Chondrocyte (in vitro differentiated cells): ENCODE results near the gene RASA2. TPM values are rescaled to one million over a fixed set of nuclear protein-coding genes. Genes with fewer than 3 reads are reported as not detected.
A peak's percentile ranks its signal among the peaks of the same experiment; 100 is the strongest.

Experiments
- DNase-seq: peaks from one replicate; pipeline ENCODE4 v3.0.0; 2021; ENCODE audit warnings: mixed read lengths, low spot score
- H3K27ac Mint-ChIP-seq: one replicate; pipeline ENCODE4 v1.8.0; 2021; ENCODE audit warnings: mild to moderate bottlenecking, moderate library complexity, mixed read lengths; ENCODE audit not compliant: unreplicated experiment
- H3K27me3 Mint-ChIP-seq: 2 replicates; pipeline ENCODE4 v1.8.0; 2021; ENCODE audit warnings: low read depth, mixed read lengths
- H3K36me3 Mint-ChIP-seq: 2 replicates; pipeline ENCODE4 v1.8.0; 2021; ENCODE audit warnings: low read depth, mixed read lengths
- H3K4me1 Mint-ChIP-seq: 2 replicates; pipeline ENCODE4 v1.8.0; 2021; ENCODE audit warnings: low read depth, mild to moderate bottlenecking, mixed read lengths
- H3K4me3 Mint-ChIP-seq: one replicate; pipeline ENCODE4 v1.8.0; 2021; ENCODE audit warnings: mild to moderate bottlenecking, moderate library complexity, mixed read lengths; ENCODE audit not compliant: unreplicated experiment
- H3K9me3 Mint-ChIP-seq: 2 replicates; pipeline ENCODE4 v1.8.0; 2021; ENCODE audit warnings: low read depth, mixed read lengths
- total RNA-seq: library from RNA; stranded (reverse); gene quantifications from 3 replicates; pipeline ENCODE4 v1.2.1, GENCODE V29; 2021
- TF ChIP-seq, protein P1 (sequence below): fragments of 200-600 bp; sonication (generic); IDR thresholded peaks from 2 replicates; pipeline ENCODE4 v1.5.0; 2021; ENCODE audit warnings: antibody characterized with exemption, mild to moderate bottlenecking, moderate library complexity

Gene RASA2
- total RNA-seq, 1 donor from 2014 or later: 8.5 TPM

DNA sequence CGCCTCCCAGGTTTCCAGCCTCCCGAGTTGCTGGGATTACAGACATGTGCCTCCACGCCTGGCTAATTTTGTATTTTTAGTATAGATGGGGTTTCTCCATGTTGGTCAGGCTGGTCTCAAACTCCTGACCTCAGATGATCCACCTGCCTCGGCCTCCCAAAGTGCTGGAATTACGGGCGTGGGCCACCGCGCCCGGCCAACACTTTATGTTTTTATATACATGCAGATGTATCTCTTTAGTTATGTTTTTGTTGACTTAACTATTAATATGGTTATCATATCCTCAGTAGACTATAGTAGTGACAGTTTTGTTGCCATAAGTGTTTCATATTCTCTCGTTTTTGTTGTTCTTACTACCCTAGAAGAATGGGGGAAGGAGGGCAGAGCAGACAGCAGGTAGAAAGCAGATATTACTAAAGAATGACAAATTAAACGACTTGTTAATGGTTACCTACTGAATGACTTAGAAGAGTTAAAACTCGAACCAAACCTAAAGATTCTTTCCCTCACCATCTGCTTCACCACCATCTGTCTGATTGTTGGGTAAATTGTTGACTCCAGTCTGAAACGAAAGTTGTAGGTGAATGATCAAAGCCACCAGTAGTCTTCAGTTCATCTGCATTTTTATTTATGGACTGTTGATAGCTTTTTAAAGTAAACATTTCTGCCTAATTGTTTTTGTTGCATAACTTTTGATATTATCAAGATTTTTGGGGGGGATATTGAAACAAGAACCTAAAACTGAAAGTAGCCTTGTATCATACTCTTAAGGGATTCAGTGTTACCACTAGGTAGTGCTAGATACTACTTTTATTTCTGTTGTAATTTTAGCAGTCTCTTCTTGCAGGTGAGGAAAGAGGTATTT, 89.3 kb downstream of the RASA2 start:
- no peak overlapping the region for H3K27ac Mint-ChIP-seq

DNA sequence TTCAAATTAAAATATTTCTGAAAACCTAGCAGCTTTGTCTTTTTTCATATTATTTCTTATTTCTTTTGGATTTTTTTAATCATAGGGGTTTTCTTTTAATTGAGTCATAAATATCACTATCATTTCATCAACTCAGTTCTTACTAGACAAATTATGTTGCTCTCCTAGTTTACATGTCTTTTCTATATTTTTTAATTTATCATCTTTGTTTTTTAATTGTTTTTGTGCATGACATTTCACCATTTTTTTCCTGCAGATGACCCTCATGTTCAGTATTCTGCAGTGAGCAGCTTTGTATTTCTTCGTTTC, 89.9 kb downstream of the RASA2 start:
- peaks cover 1% of the 10 kb centered on the region for H3K36me3 Mint-ChIP-seq
- H3K27ac Mint-ChIP-seq: no peak overlapping the region
- peaks cover 6% of the 10 kb centered on the region for H3K4me1 Mint-ChIP-seq
- DNase-seq: no peak
- TF ChIP-seq, protein P1, sequence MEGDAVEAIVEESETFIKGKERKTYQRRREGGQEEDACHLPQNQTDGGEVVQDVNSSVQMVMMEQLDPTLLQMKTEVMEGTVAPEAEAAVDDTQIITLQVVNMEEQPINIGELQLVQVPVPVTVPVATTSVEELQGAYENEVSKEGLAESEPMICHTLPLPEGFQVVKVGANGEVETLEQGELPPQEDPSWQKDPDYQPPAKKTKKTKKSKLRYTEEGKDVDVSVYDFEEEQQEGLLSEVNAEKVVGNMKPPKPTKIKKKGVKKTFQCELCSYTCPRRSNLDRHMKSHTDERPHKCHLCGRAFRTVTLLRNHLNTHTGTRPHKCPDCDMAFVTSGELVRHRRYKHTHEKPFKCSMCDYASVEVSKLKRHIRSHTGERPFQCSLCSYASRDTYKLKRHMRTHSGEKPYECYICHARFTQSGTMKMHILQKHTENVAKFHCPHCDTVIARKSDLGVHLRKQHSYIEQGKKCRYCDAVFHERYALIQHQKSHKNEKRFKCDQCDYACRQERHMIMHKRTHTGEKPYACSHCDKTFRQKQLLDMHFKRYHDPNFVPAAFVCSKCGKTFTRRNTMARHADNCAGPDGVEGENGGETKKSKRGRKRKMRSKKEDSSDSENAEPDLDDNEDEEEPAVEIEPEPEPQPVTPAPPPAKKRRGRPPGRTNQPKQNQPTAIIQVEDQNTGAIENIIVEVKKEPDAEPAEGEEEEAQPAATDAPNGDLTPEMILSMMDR: no peak
- no peak overlapping the region for H3K4me3 Mint-ChIP-seq
- H3K27me3 Mint-ChIP-seq: no peaks in the 10 kb centered on the region
- H3K9me3 Mint-ChIP-seq: no peaks in the 10 kb centered on the region

More for the DNA sequence above, 89.3 kb downstream of the RASA2 start:
- Mint-ChIP-seq H3K4me3 (no peak overlapping the region), H3K4me1 (peaks cover 6% of the 10 kb centered on the region), H3K9me3 (no peaks in the 10 kb centered on the region), H3K27me3 (no peaks in the 10 kb centered on the region), H3K36me3 (peaks cover 1% of the 10 kb centered on the region)
- DNase-seq: no peak
- TF ChIP-seq, protein P1: peak; percentile 90

DNA sequence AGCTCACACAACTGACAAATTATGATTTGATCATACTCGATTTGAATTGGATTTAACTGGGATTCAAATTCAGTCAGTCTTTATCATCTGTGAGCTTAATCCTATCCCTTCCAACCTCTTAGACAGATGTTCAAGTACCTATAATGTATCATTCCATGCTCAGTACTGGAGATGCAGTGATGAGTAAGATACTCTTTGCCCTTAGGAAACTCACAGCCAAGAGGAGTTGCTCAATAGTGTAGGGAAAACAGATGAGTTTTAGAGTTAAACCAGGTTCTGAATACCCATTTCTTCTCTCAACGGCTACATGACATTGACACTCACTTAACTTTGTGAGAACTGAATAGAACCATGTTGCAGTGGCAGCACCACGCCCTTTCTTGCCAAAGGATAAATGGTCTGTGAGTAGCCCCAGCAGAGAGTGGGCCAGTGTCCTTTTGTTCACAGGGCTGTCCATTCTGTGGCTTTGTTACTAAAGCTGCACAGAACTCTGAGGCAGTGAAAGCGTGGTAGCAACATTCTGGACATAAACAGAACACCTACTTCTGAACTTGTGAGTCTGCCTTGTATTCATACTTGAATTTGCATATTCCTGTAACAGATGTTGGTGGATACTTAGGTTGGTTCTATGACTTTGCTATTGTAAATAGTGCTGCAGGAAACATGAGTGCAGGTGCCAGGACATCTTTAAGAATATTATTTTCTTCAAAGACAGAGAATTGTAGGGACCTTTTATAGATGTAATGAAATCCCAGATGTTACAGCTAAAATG, 91.6 kb downstream of the RASA2 start:
- peaks cover 1% of the 10 kb centered on the region for H3K36me3 Mint-ChIP-seq
- peaks cover 6% of the 10 kb centered on the region for H3K4me1 Mint-ChIP-seq
- no peaks in the 10 kb centered on the region for H3K27me3 Mint-ChIP-seq
- TF ChIP-seq, protein P1: no peak
- no peak overlapping the region for H3K27ac Mint-ChIP-seq
- no peaks in the 10 kb centered on the region for H3K9me3 Mint-ChIP-seq
- H3K4me3 Mint-ChIP-seq: no peak overlapping the region
- no peak for DNase-seq

DNA sequence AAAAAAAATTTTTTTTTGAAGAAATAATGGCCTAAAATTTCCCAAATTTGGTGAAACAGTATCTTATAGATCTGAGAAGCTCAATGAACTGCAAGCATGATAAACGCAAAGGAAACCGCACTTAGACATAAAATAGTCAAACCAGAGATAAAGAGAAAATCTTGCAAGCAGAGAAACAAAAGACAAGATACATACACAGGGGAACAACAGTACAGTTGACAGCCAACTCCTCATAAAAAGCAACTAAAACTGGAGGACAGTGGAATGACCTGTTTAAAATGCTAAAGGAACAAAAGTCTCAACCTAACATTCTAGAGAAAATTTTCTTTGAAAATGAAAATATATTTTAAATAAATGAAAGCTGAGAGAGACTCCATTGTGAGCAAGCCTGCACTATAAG, 107.5 kb downstream of the RASA2 start:
- TF ChIP-seq, protein P1: no peak
- Mint-ChIP-seq H3K27me3 (no peaks in the 10 kb centered on the region), H3K36me3 (peaks cover 32% of the 10 kb centered on the region), H3K4me3 (no peak overlapping the region), H3K4me1 (peaks cover 9% of the 10 kb centered on the region), H3K27ac (no peak overlapping the region), H3K9me3 (peaks cover 12% of the 10 kb centered on the region)
- DNase-seq: no peak

DNA sequence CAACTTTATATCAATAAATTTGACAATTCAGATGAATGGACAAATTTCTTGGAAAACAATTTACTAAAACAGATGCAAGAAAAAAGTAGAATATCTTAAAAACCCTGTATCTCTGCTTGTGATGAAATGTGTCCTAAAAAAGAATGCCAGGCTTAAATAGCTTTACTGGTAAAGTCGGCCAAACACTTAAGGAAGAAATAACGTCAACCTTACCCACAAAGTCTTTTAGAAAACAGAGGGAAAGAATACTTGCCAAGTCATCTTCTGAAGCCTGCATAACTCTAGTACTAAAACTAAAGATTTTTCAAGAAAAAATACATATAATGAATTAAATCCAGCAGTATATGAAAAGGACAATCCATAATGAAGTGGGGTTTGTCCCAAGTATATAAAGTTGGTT, 111.1 kb downstream of the RASA2 start:
- Mint-ChIP-seq H3K27ac (no peak overlapping the region), H3K36me3 (peaks cover 28% of the 10 kb centered on the region), H3K4me3 (no peak overlapping the region), H3K4me1 (peaks cover 23% of the 10 kb centered on the region), H3K27me3 (no peaks in the 10 kb centered on the region), H3K9me3 (peaks cover 18% of the 10 kb centered on the region)
- DNase-seq: no peak
- TF ChIP-seq, protein P1: no peak
